HepG2 (cell line): Measurements from ENCODE around the gene E2F3. TPM values are rescaled to one million over a fixed set of nuclear protein-coding genes. Genes with fewer than 3 reads are reported as not detected.
A peak's percentile ranks its signal among the peaks of the same experiment; 100 is the strongest.

ENCODE experiments used
- ATF7-NPFF ChIP-seq: sonication (generic); formaldehyde crosslinking; IDR thresholded peaks from 2 replicates; pipeline ENCODE4 v1.8.1; 2023; ENCODE audit warnings: mild to moderate bottlenecking, low read depth, missing genetic modification reagents, moderate library complexity
- LCORL ChIP-seq, 2 experiments: fragments of 450-650 bp in 1 of 2; sonication (generic) in 1 of 2; formaldehyde crosslinking in 1 of 2; IDR thresholded peaks; 2 replicates each; pipeline versions ENCODE4 v1.5.0 to v1.6.1; 2017 to 2020; ENCODE audit warnings: antibody characterized with exemption in 1 of 2, missing genetic modification reagents in 1 of 2
- NR2C2 ChIP-seq: sonication (generic); formaldehyde crosslinking; IDR thresholded peaks from 2 replicates; pipeline ENCODE4 v1.4.0; 2020; ENCODE audit warnings: missing genetic modification reagents, mild to moderate bottlenecking, moderate library complexity, borderline replicate concordance
- ZNF274 ChIP-seq: sonication (generic); formaldehyde crosslinking; IDR thresholded peaks from 2 replicates; pipeline ENCODE4 v1.5.1; 2020; ENCODE audit warnings: mild to moderate bottlenecking, missing genetic modification reagents
- polyA plus RNA-seq, 8 experiments: library from polyadenylated mRNA; depleted of rRNA in 3 of 8; stranded (reverse) in 7 of 8; unstranded in 1 of 8; fragments of >200 nt; fragmentation: Illumina TruSeq in 4 of 8; extraction: Trizol in 4 of 8; gene quantifications; 2 replicates each; pipeline versions ENCODE4 v1.2.1 to v1.2.3, GENCODE V29; 2011 to 2016; ENCODE audit warnings: low read depth in 4 of 8, missing spikeins in 1 of 8, mixed read lengths in 1 of 8; ENCODE audit not compliant: insufficient read depth in 1 of 8
- total RNA-seq, 5 experiments: library from RNA; depleted of rRNA; stranded (reverse); fragments of >200 nt; fragmentation: Illumina TruSeq; extraction: Trizol; gene quantifications; 2 replicates each; pipeline ENCODE4 v1.2.3, GENCODE V29; 2016; ENCODE audit warnings: low read depth in 1 of 5
- TF ChIP-seq, protein P1 (sequence below): sonication (generic); formaldehyde crosslinking; IDR thresholded peaks from 2 replicates; pipeline ENCODE4 v1.9.0; 2021; ENCODE audit warnings: mild to moderate bottlenecking, missing genetic modification reagents
- TF ChIP-seq, protein P2 (sequence below): sonication (generic); formaldehyde crosslinking; IDR thresholded peaks from 2 replicates; pipeline ENCODE4 v1.5.1; 2020; ENCODE audit warnings: missing genetic modification reagents, mild to moderate bottlenecking, borderline replicate concordance
- TF ChIP-seq, protein P3 (sequence below): sonication (generic); formaldehyde crosslinking; IDR thresholded peaks from 2 replicates; pipeline ENCODE4 v1.9.0; 2021; ENCODE audit warnings: missing genetic modification reagents, mild to moderate bottlenecking, borderline replicate concordance
- TF ChIP-seq, protein P4 (sequence below): sonication (generic); formaldehyde crosslinking; IDR thresholded peaks from 2 replicates; pipeline ENCODE4 v1.8.0; 2022; ENCODE audit warnings: missing genetic modification reagents, low read depth, mild to moderate bottlenecking, borderline replicate concordance

Gene E2F3
- total and polyA plus RNA-seq, 2 of the 13 experiments (the other 11 are each of a cell fraction or from before 2014, with no cell fraction given) = 8.5 to 12.7 TPM

DNA sequence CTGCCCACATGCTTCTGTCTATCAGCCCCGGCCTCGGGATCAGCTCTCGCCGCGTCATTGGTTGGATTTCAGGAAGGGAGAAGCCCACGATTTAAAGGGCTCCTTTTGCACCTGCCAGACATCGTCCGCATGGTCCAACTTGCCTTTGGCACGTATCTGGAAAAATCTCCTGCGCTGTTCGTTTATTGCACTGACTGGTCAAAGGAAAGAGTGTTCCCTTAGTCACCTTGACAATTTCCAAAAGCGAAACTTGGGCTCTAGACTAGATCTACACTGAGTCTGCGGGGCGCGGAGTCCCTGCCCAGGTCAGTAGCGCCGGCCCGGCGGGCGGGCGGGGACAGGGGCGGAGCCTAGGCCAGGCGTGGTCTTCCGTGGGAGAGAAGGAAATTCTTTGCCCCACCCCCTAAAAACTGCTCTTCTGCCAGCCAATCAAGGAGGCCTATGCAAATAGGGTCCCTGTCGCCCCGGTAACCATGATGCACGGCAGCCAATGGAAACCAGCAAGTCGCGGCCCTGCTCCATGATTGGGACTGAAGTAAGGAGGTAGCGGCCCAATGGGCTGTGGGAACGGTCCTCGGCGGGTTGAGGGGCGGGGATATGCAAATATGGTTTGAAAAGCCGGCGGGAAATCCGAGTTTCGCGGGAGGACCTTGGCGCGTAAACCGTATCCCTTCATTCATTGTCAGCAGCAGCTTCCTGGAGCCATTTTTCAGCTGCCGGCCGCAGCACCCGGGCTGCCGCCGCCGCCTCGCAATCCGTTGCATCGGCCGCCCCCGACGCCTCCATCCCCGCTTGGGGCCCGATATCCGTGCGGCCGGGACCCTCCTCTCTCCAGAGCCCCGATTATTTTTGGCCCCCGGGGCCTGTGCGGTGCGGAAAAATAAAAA, at the start of gene E2F3 (continued):
- TF ChIP-seq LCORL (IDR thresholded peaks at IDR 0.05) = no peak
- no peak; the same call in 1 of the 2 replicates for TF ChIP-seq LCORL (CRISPR knock-in tag; IDR thresholded peaks at IDR 0.05)
- TF ChIP-seq, protein P1, sequence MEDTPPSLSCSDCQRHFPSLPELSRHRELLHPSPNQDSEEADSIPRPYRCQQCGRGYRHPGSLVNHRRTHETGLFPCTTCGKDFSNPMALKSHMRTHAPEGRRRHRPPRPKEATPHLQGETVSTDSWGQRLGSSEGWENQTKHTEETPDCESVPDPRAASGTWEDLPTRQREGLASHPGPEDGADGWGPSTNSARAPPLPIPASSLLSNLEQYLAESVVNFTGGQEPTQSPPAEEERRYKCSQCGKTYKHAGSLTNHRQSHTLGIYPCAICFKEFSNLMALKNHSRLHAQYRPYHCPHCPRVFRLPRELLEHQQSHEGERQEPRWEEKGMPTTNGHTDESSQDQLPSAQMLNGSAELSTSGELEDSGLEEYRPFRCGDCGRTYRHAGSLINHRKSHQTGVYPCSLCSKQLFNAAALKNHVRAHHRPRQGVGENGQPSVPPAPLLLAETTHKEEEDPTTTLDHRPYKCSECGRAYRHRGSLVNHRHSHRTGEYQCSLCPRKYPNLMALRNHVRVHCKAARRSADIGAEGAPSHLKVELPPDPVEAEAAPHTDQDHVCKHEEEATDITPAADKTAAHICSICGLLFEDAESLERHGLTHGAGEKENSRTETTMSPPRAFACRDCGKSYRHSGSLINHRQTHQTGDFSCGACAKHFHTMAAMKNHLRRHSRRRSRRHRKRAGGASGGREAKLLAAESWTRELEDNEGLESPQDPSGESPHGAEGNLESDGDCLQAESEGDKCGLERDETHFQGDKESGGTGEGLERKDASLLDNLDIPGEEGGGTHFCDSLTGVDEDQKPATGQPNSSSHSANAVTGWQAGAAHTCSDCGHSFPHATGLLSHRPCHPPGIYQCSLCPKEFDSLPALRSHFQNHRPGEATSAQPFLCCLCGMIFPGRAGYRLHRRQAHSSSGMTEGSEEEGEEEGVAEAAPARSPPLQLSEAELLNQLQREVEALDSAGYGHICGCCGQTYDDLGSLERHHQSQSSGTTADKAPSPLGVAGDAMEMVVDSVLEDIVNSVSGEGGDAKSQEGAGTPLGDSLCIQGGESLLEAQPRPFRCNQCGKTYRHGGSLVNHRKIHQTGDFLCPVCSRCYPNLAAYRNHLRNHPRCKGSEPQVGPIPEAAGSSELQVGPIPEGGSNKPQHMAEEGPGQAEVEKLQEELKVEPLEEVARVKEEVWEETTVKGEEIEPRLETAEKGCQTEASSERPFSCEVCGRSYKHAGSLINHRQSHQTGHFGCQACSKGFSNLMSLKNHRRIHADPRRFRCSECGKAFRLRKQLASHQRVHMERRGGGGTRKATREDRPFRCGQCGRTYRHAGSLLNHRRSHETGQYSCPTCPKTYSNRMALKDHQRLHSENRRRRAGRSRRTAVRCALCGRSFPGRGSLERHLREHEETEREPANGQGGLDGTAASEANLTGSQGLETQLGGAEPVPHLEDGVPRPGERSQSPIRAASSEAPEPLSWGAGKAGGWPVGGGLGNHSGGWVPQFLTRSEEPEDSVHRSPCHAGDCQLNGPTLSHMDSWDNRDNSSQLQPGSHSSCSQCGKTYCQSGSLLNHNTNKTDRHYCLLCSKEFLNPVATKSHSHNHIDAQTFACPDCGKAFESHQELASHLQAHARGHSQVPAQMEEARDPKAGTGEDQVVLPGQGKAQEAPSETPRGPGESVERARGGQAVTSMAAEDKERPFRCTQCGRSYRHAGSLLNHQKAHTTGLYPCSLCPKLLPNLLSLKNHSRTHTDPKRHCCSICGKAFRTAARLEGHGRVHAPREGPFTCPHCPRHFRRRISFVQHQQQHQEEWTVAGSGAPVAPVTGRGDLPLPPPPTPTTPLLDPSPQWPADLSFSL = peak; percentile 49; the same call in 1 of the 2 replicates
- peak; percentile 84 for TF ChIP-seq ZNF274 (CRISPR knock-in tag)
- TF ChIP-seq, protein P2, sequence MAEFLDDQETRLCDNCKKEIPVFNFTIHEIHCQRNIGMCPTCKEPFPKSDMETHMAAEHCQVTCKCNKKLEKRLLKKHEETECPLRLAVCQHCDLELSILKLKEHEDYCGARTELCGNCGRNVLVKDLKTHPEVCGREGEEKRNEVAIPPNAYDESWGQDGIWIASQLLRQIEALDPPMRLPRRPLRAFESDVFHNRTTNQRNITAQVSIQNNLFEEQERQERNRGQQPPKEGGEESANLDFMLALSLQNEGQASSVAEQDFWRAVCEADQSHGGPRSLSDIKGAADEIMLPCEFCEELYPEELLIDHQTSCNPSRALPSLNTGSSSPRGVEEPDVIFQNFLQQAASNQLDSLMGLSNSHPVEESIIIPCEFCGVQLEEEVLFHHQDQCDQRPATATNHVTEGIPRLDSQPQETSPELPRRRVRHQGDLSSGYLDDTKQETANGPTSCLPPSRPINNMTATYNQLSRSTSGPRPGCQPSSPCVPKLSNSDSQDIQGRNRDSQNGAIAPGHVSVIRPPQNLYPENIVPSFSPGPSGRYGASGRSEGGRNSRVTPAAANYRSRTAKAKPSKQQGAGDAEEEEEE = no peak
- TF ChIP-seq, protein P3, sequence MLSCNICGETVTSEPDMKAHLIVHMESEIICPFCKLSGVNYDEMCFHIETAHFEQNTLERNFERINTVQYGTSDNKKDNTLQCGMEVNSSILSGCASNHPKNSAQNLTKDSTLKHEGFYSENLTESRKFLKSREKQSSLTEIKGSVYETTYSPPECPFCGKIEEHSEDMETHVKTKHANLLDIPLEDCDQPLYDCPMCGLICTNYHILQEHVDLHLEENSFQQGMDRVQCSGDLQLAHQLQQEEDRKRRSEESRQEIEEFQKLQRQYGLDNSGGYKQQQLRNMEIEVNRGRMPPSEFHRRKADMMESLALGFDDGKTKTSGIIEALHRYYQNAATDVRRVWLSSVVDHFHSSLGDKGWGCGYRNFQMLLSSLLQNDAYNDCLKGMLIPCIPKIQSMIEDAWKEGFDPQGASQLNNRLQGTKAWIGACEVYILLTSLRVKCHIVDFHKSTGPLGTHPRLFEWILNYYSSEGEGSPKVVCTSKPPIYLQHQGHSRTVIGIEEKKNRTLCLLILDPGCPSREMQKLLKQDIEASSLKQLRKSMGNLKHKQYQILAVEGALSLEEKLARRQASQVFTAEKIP (CRISPR knock-in tag) = no peak; the same call in 1 of the 2 replicates
- TF ChIP-seq, protein P4, sequence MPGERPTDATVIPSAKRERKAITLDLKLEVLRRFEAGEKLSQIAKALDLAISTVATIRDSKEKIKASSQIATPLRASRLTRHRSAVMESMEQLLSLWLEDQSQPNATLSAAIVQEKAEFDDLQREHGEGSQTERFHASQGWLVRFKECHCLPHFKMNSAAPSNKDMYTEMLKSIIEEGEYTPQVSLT (CRISPR knock-in tag) = 0 out of 2 replicates have a peak, but pooled peaks have one; percentile 70
- TF ChIP-seq ATF7-NPFF (CRISPR knock-in tag) = peak; percentile 98
- peak; percentile 57; the same call in 1 of the 2 replicates for TF ChIP-seq NR2C2 (CRISPR knock-in tag)
